A549 treated with DMSO at 1 μM for 4 hours (cell line): Measurements from ENCODE around the gene HTR2B. TPM values are rescaled to one million over a fixed set of nuclear protein-coding genes. Genes with fewer than 3 reads are reported as not detected.

Experiments
- total RNA-seq: library from RNA; stranded (reverse); fragments of 200-300 nt; extraction: Qiagen RNA extraction; gene quantifications from 5 replicates; pipeline ENCODE4 v1.2.3, GENCODE V29; 2022; ENCODE audit warnings: low read depth

HTR2B gene
- 0.07 to 0.22 TPM (median 0.09 TPM) in 5 replicates for total RNA-seq

GRCh38 chr2:231124838-231125568 lies at the start of gene HTR2B:
Gene HTR2B, minus strand, starts transcription at chr2:231125042. Its CDS starts 1,278 bp downstream, at chr2:231123764.

Other genes starting within 250 kb of the HTR2B start
- 0.04 TPM in 1 of 5 replicates, not detected in the others for gene GPR55, start 199.8 kb downstream of the HTR2B start, total RNA-seq
- gene SPATA3, start 128.9 kb downstream of the HTR2B start, total RNA-seq, result not detected in 5 replicates
- gene C2orf72, start 87.5 kb downstream of the HTR2B start, total RNA-seq, result 4.6 to 8.6 TPM (median 6.5 TPM) in 5 replicates
- gene PSMD1, start 68.2 kb downstream of the HTR2B start, total RNA-seq, result 109 to 124 TPM (median 118 TPM) in 5 replicates
- 14.7 to 21.7 TPM (median 18.8 TPM) in 5 replicates for gene ARMC9, start 73.6 kb upstream of the HTR2B start, total RNA-seq